Measurements from ENCODE around the gene RGSL1.
A peak's percentile ranks its signal among the peaks of the same experiment; 100 is the strongest.

The RGSL1 gene

GRCh38 chr1:182555493-182555892 is 105.5 kb downstream of the RGSL1 start:
- no peak for DNase-seq

DNA sequence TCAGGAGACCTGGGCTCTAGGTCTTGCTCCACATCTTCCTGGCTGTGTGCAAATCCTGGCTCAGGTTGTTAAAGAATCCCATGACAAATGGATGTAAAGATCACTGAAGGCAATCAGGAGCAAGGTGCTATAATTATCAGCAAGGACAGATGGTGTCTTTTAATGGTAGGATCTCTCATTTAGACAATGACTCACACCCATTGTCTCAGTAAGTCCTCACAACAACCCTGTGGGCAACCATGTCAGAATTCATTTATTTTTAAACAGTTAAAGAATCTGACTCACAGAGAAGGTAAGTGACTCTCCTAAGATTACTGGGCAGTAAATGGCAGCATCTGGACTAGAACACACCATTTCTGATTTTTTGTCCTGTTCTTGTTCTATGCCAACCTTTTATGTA is 106.3 kb downstream of the RGSL1 start:
- DNase-seq, result no peak

DNA sequence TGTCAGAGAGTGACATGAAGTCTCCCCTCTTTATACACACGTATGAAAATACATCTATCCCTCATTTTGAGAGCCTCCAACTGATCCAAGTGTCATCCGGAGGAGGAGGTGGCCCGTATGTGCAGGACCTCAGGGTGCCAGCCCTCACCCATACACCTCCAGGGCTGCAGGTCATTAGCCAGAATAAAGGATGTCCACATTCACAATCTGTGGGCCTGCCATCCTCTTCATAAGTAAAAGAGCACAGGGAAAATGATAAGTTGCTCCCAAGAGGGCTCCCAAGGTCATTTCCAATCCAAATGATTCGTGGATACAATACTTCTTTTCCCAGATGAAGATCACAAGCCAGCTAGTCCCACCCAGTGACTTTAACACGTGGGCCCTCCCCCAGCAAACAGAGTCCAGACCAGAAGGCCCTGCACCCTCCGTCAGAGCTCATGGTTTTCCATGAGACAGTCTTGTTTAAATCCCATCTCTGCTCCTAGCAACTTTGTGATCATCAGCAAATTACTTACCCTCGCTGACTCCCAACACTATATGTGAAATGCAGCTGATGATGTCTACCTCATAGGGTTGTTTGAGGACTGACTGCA is 110.5 kb downstream of the RGSL1 start:
- DNase-seq, result no peak

DNA sequence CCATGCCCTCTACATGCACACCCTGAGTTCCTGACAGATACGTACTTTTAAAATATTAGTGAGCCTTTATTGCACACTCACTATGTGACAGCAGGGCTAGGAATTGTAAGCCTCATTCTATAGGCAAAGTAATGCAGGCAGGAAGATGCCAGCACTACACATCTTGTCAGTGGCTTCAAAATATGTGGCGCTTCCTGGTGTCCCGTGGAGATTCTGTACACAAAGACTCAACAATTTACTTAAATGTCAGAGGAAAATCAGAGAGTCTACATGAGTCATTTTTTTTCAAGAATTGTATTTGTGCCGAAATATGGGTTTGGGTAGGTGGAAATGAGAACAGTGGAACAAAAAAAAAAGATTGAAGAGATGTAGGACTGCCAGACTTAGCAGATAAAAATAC is 111.5 kb downstream of the RGSL1 start:
- DNase-seq, result no peak

DNA sequence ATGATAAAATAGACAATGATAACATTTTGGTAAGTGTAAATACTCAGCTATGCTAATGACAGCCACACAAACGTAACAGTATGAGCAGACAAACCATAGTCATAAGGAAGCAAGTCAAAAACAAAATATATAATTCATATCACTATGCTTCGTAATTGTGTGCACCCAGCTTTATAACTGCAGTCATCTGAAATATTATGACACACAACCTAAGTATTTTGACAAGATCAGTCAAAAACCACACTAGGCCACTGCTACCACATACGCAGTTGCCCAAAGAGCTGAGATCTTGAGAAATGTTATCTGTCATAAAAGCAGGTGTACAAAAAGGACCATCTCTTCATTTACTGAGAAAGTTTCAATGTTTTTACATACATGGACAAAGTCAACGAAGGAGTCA is 113.1 kb downstream of the RGSL1 start:
- DNase-seq, result no peak

DNA sequence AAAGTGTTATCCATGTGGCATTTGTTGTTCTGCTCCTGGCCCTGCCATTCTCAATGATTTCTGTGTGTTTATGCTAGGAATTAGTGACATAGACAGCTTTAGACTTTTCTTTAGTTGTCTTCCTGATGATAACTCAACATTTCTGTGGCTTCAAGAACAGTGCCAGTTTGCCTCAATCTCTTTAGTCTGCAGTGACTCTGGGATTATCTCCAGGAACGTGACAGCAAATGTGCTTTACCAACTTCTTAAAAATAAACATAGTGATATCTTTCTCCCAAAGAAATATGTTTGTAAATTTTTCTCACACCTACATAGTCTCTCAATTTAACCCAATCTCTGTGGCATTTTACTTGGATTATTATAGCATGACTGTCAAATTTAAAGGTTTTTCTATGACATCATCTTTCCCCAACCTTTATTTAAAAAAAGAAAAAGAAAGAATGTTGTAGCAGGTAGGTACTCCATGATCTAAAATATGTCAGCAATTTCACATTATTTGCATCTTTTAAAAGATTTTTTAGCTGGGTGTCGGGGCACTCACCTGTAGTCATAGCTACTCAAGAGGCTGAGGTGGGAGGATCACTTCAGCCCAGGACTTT is 114.6 kb downstream of the RGSL1 start:
- no peak for DNase-seq

- DNase-seq, result no peak
Observed at GRCh38 chr1:182565537-182565936, 115.6 kb downstream of the RGSL1 start.

GRCh38 chr1:182567629-182568028 is 117.7 kb downstream of the RGSL1 start:
- DNase-seq, result no peak

- no peak for DNase-seq
Observed at GRCh38 chr1:182568647-182569284, 118.8 kb downstream of the RGSL1 start.

DNA sequence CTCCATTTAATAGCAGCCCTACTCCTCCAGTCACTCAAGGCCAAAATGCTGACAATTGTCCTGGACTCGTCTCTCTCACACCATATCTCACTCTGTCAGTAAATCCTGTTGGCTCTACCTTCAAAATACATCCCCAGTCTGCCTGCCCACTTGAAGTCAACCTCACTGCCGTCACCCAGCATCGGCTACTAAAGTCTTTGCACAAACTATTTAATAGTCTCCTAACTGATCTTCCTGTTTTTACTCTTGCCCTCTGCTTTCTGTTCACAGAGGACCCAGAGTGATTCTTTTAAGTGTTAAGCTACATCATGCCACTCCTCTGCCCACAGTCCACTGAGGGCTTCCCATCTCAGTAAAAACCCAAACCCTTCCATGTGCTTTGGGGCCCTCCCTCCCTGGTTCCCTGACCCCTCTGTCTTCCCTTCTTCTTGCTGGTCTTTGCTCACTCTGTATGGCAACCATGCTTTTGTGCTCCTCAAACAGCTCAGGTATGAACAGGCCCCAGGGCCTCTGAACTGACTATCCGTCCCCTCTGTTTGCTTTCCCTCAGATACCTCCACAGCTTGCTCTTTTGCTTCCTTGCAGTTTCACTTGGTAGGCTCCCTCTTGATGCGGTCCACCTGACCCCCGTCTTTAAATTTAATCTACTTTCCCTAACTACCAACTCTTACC is 120.1 kb downstream of the RGSL1 start:
- no peak for DNase-seq

GRCh38 chr1:182570611-182570970 is 120.6 kb downstream of the RGSL1 start:
- no peak for DNase-seq

GRCh38 chr1:182574156-182574555 is 124.2 kb downstream of the RGSL1 start:
- DNase-seq, result no peak

DNA sequence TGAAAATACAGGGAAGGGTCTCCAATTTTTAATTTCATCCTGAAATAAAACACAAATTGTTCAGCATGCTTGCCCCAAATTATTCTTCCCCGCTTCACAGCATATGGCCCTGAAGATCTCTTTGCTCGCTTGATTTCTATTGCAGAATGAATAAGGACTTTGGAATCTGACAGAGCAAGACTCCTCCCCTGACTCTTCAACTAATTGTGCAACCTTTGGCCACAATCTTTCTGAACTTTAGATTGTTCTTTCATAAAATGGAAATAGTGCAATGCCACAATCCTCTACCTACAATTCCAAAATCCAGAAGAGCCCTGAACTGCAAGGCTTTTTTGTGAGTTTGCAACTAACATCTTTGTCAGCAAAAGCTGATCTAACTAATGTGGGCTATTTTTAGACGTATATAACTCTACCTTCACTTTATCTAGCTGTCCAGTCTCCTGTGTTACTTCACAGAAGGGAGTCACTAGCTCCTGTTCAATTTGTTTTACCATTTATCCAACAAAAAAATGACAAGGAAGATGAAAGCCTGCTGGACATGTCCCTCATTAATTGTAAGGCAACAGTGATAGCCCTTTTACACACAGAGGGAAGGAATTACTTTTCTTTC is 125.7 kb downstream of the RGSL1 start:
- DNase-seq, result no peak

- DNase-seq, result no peak
Observed at GRCh38 chr1:182580736-182581135, 130.8 kb downstream of the RGSL1 start.

- no peak for DNase-seq
Observed at GRCh38 chr1:182584746-182585145, 134.8 kb downstream of the RGSL1 start.

- DNase-seq, result no peak
Observed at GRCh38 chr1:182586380-182586779, 136.4 kb downstream of the RGSL1 start.

DNA sequence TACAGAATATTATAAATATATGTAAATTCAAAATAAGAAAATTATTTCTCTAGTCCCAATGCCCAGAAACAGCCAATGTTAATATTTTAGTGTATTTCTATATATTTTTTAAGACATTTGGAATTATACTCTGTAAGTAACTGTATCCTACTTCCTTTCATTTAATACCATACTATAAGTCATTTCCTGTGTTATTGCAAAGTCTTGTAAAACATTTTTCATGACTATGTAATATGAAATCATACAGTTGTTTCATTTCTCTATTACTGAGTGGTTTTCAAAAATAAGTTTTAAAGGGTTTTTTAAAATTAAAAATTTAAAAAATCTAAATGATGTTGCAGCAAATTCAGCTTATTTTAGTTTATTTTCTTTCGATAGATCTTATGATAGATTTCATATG is 137.1 kb downstream of the RGSL1 start:
- no peak for DNase-seq

GRCh38 chr1:182587666-182588499 is 137.9 kb downstream of the RGSL1 start:
- DNase-seq, result no peak

GRCh38 chr1:182588500-182589396 is 138.8 kb downstream of the RGSL1 start, which contains the start of gene RNASEL:
Gene RNASEL (minus strand): TSS chr1:182589256. CDS start chr1:182586806, 2,450 bp downstream.
- DNase-seq, result peak; percentile 61 to 67

GRCh38 chr1:182589520-182589919 is 139.6 kb downstream of the RGSL1 start:
- no peak for DNase-seq

DNA sequence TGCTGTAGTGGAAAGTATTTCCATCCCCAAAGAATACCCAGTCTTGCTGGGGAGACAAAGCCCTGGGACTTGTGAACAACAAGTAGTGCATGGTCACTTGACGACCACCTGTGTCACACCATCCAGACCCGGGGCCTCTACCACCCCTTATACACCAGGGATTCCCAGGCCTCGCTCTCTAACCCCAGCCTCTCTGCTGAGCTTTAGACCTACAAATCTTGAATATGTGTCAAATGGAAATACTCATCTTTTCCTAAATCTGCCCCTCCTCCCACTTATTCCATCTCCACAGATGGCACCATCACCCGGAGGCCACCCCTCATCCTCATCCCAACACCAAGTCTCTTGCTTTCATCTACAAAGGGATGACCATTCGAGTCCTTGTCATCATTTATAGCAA is 140.0 kb downstream of the RGSL1 start:
- DNase-seq, result no peak
